Peyer's patch (tissue), 4 donors: ENCODE data around the gene UGT1A6. TPM values are rescaled to one million over a fixed set of nuclear protein-coding genes. Genes with fewer than 3 reads are reported as not detected.

ENCODE experiments used
- DNase-seq, 3 donors: peaks; one replicate each; pipeline ENCODE4 v3.0.0-alpha.2; 2017 to 2019
- H3K27ac ChIP-seq, 4 donors: fragments of 200-600 bp; sonication (generic); one replicate each; pipeline ENCODE4 v1.5.1; 2016 to 2019
- H3K27me3 ChIP-seq, 2 donors: fragments of 200-600 bp; sonication (generic); one replicate each; pipeline ENCODE4 v1.5.1; 2019
- H3K36me3 ChIP-seq, 3 donors: fragments of 200-600 bp; sonication (generic); one replicate each; pipeline ENCODE4 v1.5.1; 2016 to 2019
- H3K4me1 ChIP-seq, 4 donors: fragments of 200-600 bp; sonication (generic); one replicate each; pipeline ENCODE4 v1.5.1; 2016 to 2019
- H3K4me3 ChIP-seq, 4 donors: fragments of 200-600 bp; sonication (generic); 1 replicate in 3 of 4; 2 replicates in 1 of 4; pipeline ENCODE4 v1.5.1; 2016 to 2019; ENCODE audit warnings: mild to moderate bottlenecking in 1 of 4
- H3K9me3 ChIP-seq, 4 donors: fragments of 200-600 bp; sonication (generic); one replicate each; pipeline ENCODE4 v1.5.1; 2016 to 2019; ENCODE audit warnings: mild to moderate bottlenecking in 1 of 4
- CTCF ChIP-seq, 6 experiments: fragments of 450-650 bp in 4 of 6; fragments of 200-600 bp in 2 of 6; sonication (generic) in 1 of 6; IDR thresholded peaks; one replicate each; pipeline ENCODE4 v1.5.1; 2017 to 2019; ENCODE audit warnings: antibody characterized with exemption in 6 of 6, mild to moderate bottlenecking in 3 of 6, moderate library complexity in 1 of 6
- POLR2A ChIP-seq, 2 donors: fragments of 450-650 bp; IDR thresholded peaks; one replicate each; pipeline ENCODE4 v1.5.1; 2017; ENCODE audit warnings: antibody characterized with exemption in 2 of 2, mild to moderate bottlenecking in 2 of 2, moderate library complexity in 2 of 2
- total RNA-seq, 4 donors: library from RNA; depleted of rRNA; stranded (reverse); fragments of >200 nt; gene quantifications; one replicate each; pipeline ENCODE4 v1.1.0, GENCODE V29; 2016

Gene UGT1A6
- total RNA-seq, 4 donors from 2014 or later: 37.7 to 57.4 (median 46.0) TPM; not detected in 1

GRCh38 chr2:233791151-233791882 is 98.6 kb downstream of the UGT1A6 start:
- no peak for DNase-seq
- Histone ChIP-seq H3K27ac (no peak overlapping the region), H3K27me3 (no peaks in the 10 kb centered on the region), H3K4me1 (no peaks in the 10 kb centered on the region), H3K36me3 (no peaks in the 10 kb centered on the region), H3K4me3 (no peak overlapping the region), H3K9me3 (no peaks in the 10 kb centered on the region)
- no peak for TF ChIP-seq POLR2A (IDR thresholded peaks at IDR 0.05)
- no peak for TF ChIP-seq CTCF (IDR thresholded peaks at IDR 0.05)

GRCh38 chr2:233791883-233792329 is 99.2 kb downstream of the UGT1A6 start:
- Histone ChIP-seq H3K9me3 (no peaks in the 10 kb centered on the region), H3K27me3 (no peaks in the 10 kb centered on the region), H3K27ac (no peak overlapping the region), H3K36me3 (no peaks in the 10 kb centered on the region), H3K4me1 (no peaks in the 10 kb centered on the region), H3K4me3 (no peak overlapping the region)
- TF ChIP-seq CTCF (IDR thresholded peaks at IDR 0.05) (no peak), POLR2A (IDR thresholded peaks at IDR 0.05) (no peak)
- DNase-seq: no peak

- Histone ChIP-seq H3K9me3 (no peaks in the 10 kb centered on the region), H3K4me1 (no peaks in the 10 kb centered on the region), H3K27ac (no peak overlapping the region), H3K27me3 (no peaks in the 10 kb centered on the region), H3K4me3 (no peak overlapping the region), H3K36me3 (no peaks in the 10 kb centered on the region)
- no peak for TF ChIP-seq POLR2A (IDR thresholded peaks at IDR 0.05)
- TF ChIP-seq CTCF (IDR thresholded peaks at IDR 0.05): no peak
- DNase-seq: no peak
These were observed 100.0 kb downstream of the UGT1A6 start for GRCh38 chr2:233792720-233793119.

DNA sequence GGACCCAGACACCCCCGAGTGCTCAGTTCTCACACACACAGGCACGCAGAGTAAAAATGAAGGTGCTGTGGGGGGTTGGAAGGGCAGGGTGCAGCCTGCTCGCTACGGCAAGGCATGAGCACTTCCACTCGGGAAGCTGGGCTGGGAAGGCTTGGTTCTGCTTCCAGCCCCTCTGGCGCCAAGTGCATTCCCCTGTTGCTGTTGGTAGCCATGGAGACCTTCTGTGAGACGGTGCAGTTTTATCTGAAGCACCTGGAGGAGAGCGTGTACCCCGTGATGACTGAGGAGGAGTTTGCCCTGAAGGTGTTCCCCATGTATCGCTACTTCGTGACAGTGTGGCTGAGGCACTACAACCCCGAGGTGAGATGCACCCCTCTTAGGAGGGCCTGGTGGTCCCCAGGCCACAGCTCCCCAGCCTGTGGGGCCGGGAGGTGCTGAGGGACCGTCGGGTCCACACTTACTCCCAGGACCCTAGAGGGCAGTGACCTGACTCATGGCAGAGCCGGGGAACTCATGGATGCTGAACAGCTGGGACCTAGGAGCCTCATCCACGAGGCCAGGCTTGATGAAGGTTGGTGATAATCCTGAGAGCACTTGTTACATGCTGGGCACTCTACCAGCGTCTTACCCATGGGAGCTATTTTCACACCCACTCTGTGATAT is 100.9 kb downstream of the UGT1A6 start:
- H3K9me3 ChIP-seq: no peaks in the 10 kb centered on the region
- H3K36me3 ChIP-seq: no peaks in the 10 kb centered on the region
- no peaks in the 10 kb centered on the region for H3K4me1 ChIP-seq
- no peak for DNase-seq
- no peak overlapping the region for H3K4me3 ChIP-seq
- H3K27ac ChIP-seq: no peak overlapping the region
- TF ChIP-seq CTCF (IDR thresholded peaks at IDR 0.05): no peak
- no peak for TF ChIP-seq POLR2A (IDR thresholded peaks at IDR 0.05)
- no peaks in the 10 kb centered on the region for H3K27me3 ChIP-seq

DNA sequence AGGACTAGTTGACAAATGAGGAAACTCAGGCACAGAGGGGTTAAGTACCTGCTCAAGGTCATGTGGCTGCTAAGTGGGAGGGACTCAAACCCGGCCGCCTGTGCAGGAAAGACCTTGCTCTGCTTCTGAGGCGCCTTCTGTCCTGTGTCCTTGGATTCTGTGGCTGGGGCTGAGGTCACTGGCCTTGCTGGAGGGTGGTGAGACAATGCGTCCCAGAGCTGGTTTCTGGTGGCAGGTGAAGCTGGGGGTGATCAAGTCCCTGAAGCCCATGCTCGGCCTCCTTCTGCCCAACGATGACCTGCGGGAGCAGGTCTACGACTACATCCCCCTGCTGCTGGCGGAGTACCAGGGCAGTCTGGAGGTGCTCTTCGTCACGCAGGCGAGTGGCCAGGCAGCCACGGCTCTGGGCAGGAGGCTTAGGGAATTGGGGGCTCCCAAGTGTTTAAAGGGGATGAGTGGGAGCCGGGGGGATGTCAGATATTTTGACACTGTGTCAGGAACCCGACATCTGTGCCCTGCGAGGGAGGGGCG is 101.5 kb downstream of the UGT1A6 start:
- Histone ChIP-seq H3K9me3 (no peaks in the 10 kb centered on the region), H3K4me1 (no peaks in the 10 kb centered on the region), H3K27me3 (no peaks in the 10 kb centered on the region), H3K4me3 (no peak overlapping the region), H3K27ac (no peak overlapping the region), H3K36me3 (no peaks in the 10 kb centered on the region)
- TF ChIP-seq POLR2A (IDR thresholded peaks at IDR 0.05): no peak
- no peak for TF ChIP-seq CTCF (IDR thresholded peaks at IDR 0.05)
- no peak for DNase-seq
